ENCODE results near the gene APBA2. TPM values are rescaled to one million over a fixed set of nuclear protein-coding genes. Genes with fewer than 3 reads are reported as not detected.

APBA2 gene
- total RNA-seq, 1 donor from 2014 or later: 35.8 TPM

DNA sequence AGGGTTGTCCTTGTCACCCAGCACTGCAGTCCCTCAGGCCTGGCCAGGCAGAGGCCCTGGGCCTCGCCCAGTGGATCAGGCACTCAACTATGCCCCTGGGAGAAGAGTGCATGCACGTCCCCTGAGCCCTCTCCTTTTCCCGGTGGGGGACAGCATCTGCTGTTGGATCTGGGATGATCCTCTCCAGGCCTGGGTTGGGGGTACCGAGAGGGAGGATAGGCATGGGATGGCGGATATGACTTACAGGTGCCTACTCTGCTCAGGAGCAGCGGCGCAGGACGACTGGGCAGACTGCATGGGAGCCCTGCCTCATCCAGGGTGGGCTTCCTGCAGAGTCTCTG is 9.0 kb upstream of the APBA2 start:
- Histone ChIP-seq H3K27me3 (no peaks in the 10 kb centered on the region), H3K9me3 (ENCODE audit: low read depth) (no peaks in the 10 kb centered on the region), H3K27ac (no peak overlapping the region), H3K4me1 (peaks cover 15% of the 10 kb centered on the region), H3K4me3 (no peak overlapping the region), H3K36me3 (no peaks in the 10 kb centered on the region), H3K9ac (no peak overlapping the region), H3F3A (ENCODE audit: low read depth) (peaks cover 21% of the 10 kb centered on the region), H3K79me2 (ENCODE audit: low read depth) (no peaks in the 10 kb centered on the region), H3K4me2 (no peak overlapping the region), H2AFZ (replicated peaks) (no peak overlapping the region), H4K20me1 (ENCODE audit: low read depth) (peaks cover 5% of the 10 kb centered on the region)
- peaks cover 18% of the 10 kb centered on the region for H3K27me3 Mint-ChIP-seq (ENCODE audit: insufficient read depth, low read depth)
- H3K27ac Mint-ChIP-seq: no peak overlapping the region
- no peak for DNase-seq (ENCODE audit: low spot score)
- TF ChIP-seq, protein P1, sequence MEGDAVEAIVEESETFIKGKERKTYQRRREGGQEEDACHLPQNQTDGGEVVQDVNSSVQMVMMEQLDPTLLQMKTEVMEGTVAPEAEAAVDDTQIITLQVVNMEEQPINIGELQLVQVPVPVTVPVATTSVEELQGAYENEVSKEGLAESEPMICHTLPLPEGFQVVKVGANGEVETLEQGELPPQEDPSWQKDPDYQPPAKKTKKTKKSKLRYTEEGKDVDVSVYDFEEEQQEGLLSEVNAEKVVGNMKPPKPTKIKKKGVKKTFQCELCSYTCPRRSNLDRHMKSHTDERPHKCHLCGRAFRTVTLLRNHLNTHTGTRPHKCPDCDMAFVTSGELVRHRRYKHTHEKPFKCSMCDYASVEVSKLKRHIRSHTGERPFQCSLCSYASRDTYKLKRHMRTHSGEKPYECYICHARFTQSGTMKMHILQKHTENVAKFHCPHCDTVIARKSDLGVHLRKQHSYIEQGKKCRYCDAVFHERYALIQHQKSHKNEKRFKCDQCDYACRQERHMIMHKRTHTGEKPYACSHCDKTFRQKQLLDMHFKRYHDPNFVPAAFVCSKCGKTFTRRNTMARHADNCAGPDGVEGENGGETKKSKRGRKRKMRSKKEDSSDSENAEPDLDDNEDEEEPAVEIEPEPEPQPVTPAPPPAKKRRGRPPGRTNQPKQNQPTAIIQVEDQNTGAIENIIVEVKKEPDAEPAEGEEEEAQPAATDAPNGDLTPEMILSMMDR (IDR thresholded peaks at IDR 0.05): no peak
- TF ChIP-seq EZH2 (IDR thresholded peaks at IDR 0.05): no peak
- no peak for TF ChIP-seq EZH2phosphoT487 (IDR thresholded peaks at IDR 0.05)
- H3K36me3 Mint-ChIP-seq: peaks cover 2% of the 10 kb centered on the region
- peaks cover 50% of the 10 kb centered on the region for H3K4me1 Mint-ChIP-seq
- no peak overlapping the region for H3K4me3 Mint-ChIP-seq
- peaks cover 12% of the 10 kb centered on the region for H3K9me3 Mint-ChIP-seq

DNA sequence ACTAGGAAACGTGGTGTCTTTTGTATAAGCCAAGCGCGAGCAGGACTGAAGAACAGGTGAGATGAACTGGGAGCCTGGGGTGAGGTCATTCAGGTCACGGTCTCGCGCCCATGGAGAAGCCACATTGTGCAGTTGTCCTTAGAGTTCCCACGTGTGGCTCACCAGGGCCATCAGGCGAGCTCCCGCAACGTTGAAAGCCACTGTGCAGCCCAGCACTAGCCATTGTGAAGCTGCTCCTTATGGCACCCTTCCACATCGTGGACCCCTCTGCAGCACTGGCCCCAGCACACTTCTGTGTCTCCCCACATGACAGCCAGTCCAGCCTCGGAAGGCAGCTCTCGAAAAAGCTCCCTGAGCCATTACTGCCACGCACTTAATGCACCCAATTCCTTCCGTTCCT is 7.6 kb upstream of the APBA2 start:
- Histone ChIP-seq H3K27me3 (no peaks in the 10 kb centered on the region), H3F3A (ENCODE audit: low read depth) (peaks cover 21% of the 10 kb centered on the region), H3K27ac (no peak overlapping the region), H3K9ac (no peak overlapping the region), H3K9me3 (ENCODE audit: low read depth) (no peaks in the 10 kb centered on the region), H2AFZ (replicated peaks) (no peak overlapping the region), H3K4me2 (no peak overlapping the region), H3K4me3 (no peak overlapping the region), H3K36me3 (no peaks in the 10 kb centered on the region), H3K4me1 (peaks cover 15% of the 10 kb centered on the region), H3K79me2 (ENCODE audit: low read depth) (no peaks in the 10 kb centered on the region), H4K20me1 (ENCODE audit: low read depth) (peaks cover 5% of the 10 kb centered on the region)
- Mint-ChIP-seq H3K36me3 (peaks cover 2% of the 10 kb centered on the region), H3K9me3 (peaks cover 4% of the 10 kb centered on the region), H3K4me1 (peaks cover 49% of the 10 kb centered on the region), H3K4me3 (no peak overlapping the region), H3K27me3 (ENCODE audit: insufficient read depth, low read depth) (peaks cover 16% of the 10 kb centered on the region), H3K27ac (peak overlapping the region; percentile 40)
- DNase-seq (ENCODE audit: low spot score): no peak
- TF ChIP-seq, protein P1 (IDR thresholded peaks at IDR 0.05): no peak
- TF ChIP-seq EZH2phosphoT487 (IDR thresholded peaks at IDR 0.05) (no peak), EZH2 (IDR thresholded peaks at IDR 0.05) (no peak)

DNA sequence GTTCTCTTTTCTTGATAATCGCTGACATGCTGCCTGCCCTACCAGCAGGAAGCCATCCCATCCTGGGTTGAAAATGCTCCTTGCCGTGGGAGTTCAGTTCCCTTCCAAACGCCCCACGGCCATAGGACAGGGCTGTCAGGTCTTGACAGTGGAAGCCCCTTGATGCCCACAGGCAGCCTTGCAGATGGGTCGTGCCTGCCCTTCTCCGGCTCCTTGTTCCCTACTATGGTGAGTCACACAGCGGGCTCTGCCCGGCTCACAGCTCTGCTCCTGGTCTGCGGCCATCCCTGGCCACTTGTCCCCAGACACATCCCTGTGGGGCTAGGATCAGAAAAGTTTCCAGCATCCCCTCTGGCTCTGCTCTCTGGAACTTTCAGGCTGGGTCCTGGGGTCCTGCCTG is 6.2 kb upstream of the APBA2 start:
- H3K27ac Mint-ChIP-seq: no peak overlapping the region
- no peak for DNase-seq (ENCODE audit: low spot score)
- H3K9me3 ChIP-seq (ENCODE audit: low read depth): no peaks in the 10 kb centered on the region
- H3K79me2 ChIP-seq (ENCODE audit: low read depth): no peaks in the 10 kb centered on the region
- H3F3A ChIP-seq (ENCODE audit: low read depth): peaks cover 21% of the 10 kb centered on the region
- peaks cover 45% of the 10 kb centered on the region for H3K4me1 Mint-ChIP-seq
- no peak overlapping the region for H3K4me2 ChIP-seq
- H3K36me3 ChIP-seq: no peaks in the 10 kb centered on the region
- H2AFZ ChIP-seq (replicated peaks): no peak overlapping the region
- H3K27ac ChIP-seq: no peak overlapping the region
- no peak for TF ChIP-seq EZH2 (IDR thresholded peaks at IDR 0.05)
- TF ChIP-seq, protein P1 (IDR thresholded peaks at IDR 0.05): no peak
- TF ChIP-seq EZH2phosphoT487 (IDR thresholded peaks at IDR 0.05): no peak
- H3K4me3 Mint-ChIP-seq: no peak overlapping the region
- peaks cover 2% of the 10 kb centered on the region for H3K36me3 Mint-ChIP-seq
- H3K9me3 Mint-ChIP-seq: peaks cover 2% of the 10 kb centered on the region
- H3K27me3 Mint-ChIP-seq (ENCODE audit: insufficient read depth, low read depth): peaks cover 13% of the 10 kb centered on the region
- H3K27me3 ChIP-seq: peaks cover 7% of the 10 kb centered on the region
- H3K4me3 ChIP-seq: no peak overlapping the region
- peaks cover 5% of the 10 kb centered on the region for H4K20me1 ChIP-seq (ENCODE audit: low read depth)
- H3K9ac ChIP-seq: no peak overlapping the region
- peaks cover 21% of the 10 kb centered on the region for H3K4me1 ChIP-seq
